RKO (cell line): Measurements from ENCODE around the gene USP5.

ENCODE experiments used
- DNase-seq: peaks from one replicate; pipeline ENCODE4 v3.0.0-alpha.2; 2016; ENCODE audit warnings: low spot score

The USP5 gene

DNA sequence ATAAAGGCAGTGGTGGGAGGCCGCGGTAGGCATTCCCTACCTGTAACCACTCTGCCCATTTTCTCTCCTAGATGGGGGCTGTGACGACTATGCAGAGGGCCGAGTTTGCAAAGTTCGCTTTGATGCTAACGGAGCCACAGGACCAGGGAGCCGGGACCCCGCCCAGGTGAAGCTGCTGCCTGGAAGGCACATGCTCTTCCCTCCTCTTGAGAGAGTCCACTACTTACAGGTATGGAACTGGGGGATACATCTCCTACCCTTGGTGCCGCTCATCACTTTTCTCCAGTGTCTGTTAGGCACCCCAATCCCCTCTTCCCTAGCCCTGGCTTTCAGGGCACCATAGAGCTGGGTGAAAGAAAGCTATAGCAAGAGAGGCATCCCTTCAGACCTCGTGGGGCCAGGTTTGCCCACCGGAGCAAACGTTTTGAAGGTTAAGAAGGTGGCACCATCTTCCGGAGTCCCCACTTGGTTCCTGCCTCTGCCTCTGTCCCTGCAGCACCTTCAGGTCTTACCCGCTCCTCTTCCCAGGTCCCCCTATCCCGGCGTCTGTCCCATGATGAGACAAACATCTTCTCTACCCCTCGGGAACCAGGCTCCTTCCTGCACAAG lies 25.7 kb upstream of the USP5 start:
- no peak for DNase-seq

- DNase-seq: no peak
Observed at GRCh38 chr12:6826734-6827436, 25.1 kb upstream of the USP5 start.

DNA sequence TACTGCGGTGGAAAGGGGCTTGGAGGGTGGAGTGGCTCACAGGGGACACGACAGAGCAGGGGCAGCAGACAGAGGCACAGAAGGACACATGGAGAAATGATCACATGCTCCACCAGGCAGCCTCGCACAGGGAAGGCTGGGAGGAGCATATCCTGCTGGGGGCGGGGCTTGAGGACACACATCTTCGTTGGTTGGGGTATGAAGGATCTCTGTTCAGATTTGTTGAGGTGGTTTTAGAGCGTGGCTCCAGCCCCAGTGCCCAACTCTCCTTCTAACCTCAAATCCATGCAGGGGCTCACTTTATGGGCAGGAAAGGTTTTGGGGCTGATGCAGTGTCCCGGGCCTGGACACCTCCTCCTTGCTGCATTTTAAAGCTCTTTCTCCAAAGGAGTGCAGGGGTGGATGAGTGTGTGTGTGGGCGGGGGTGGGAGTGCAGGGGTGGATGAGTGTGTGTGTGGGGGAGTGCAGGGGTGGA lies 24.5 kb upstream of the USP5 start:
- DNase-seq: peak; percentile 83

- peak; percentile 68 for DNase-seq
Observed at GRCh38 chr12:6827982-6828780, 23.8 kb upstream of the USP5 start, which contains the start of gene P3H3. TSS of gene P3H3 (plus strand) at chr12:6828407. CDS start at chr12:6828441, 34 bp downstream.

GRCh38 chr12:6828781-6829535 lies 23.0 kb upstream of the USP5 start:
- DNase-seq: peak; percentile 73

DNA sequence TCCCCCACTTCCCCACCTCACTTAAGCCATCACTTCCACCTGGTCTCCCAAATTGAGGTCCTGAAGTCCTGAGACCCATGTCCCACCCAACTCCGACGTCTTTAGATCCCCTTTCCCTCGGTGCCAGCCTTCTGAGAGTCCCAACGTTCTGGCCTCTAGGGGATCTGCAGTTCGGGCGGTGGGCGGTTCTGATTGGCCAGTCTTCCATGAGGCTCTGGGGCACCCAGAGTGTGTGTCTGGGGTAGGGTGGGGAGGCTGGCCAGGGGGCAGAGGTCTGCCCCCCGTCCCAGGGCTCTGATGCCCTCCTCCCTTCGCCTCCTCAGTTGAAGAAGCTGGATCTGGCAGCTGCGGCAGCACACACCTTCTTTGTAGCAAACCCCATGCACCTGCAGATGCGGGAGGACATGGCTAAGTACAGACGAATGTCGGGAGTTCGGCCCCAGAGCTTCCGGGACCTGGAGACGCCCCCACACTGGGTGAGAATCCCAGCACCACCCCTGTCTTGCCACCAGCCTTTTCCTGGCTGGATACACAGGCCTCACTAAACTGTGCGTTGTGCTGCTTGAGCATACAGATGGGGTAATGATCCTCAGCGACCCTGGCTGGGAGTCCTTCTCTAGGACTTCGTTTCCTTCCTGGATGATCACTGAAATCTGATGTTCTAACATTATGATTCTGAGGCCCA lies 22.3 kb upstream of the USP5 start:
- DNase-seq: peak; percentile 30

GRCh38 chr12:6830286-6830890 lies 21.6 kb upstream of the USP5 start:
- DNase-seq: no peak

- DNase-seq: no peak
Observed at GRCh38 chr12:6830999-6831398, 21.0 kb upstream of the USP5 start.

DNA sequence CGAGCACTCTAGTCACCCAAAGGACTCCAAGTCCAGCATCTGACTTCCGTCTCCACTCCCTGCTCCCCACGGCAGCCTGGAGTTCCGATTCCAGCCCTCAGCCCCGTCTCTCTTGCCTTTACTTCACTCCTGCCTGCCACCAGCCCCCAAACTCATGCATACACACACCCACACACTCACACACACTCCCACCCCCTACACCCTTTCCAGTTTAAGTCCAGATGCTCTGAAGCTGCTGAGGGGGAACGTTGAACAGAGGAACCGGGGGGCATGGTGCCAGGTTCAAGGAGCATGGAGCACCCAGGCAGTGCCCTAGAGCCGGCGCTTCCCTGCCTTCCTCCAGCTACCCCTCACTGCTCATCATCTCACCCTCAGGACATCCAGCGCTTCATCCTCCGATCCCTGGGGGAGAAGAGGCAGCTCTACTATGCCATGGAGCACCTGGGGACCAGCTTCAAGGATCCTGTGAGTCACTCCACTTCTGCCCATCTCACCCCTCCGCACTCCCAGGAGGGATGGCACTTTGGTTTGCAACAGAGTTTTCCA lies 20.4 kb upstream of the USP5 start:
- no peak for DNase-seq

GRCh38 chr12:6832125-6832524 lies 19.8 kb upstream of the USP5 start:
- DNase-seq: no peak

DNA sequence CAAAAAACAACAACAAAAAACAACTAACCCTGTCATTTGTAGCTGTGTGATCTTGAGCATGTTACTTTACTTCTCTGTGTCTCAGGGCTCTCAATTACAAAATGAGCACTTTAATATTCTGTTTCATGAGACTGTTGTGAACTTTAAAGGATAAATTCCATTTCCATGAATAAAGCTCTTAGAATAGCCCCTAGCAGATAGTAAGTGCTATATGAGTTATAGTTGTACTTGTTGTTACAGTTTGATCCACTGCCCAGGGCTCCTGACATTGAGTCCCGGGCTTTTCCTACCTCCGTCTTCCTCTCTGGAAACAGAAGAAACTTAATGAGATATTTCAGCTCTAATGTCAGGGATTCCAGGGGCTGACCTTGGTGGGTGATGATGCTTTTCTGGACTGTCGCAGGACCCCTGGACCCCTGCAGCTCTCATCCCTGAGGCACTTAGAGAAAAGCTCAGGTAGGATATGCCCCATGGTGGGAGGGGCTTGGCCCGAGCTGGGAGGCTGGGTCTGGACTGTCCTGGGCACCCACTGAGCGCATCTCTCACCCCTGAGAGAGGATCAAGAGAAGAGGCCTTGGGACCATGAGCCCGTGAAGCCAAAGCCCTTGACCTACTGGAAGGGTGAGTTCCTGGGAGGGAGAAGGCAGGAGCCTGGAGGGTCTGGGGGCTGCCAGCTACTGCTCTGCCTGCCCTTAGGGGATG lies 18.6 kb upstream of the USP5 start:
- no peak for DNase-seq

- DNase-seq: no peak
Observed at GRCh38 chr12:6834254-6834653, 17.7 kb upstream of the USP5 start.

DNA sequence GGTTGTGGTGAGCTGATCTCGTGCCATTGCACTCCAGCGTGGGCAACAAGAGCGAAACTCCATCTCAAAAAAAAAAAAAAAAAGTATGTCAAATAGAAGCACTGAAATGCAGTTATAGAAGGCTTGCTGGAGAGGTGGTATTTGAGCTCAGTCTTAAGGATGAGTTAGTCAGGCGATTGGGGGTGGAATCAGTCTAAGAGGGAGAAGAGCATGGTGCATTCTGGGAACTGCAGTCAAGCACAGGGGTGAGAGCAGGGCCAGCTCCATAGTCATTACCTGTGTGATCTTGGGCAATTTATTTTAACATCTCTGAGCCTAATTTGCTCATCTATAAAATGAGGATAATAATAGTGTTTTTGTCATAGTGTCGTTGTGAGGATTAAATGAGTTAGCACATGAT lies 17.1 kb upstream of the USP5 start:
- DNase-seq: no peak

DNA sequence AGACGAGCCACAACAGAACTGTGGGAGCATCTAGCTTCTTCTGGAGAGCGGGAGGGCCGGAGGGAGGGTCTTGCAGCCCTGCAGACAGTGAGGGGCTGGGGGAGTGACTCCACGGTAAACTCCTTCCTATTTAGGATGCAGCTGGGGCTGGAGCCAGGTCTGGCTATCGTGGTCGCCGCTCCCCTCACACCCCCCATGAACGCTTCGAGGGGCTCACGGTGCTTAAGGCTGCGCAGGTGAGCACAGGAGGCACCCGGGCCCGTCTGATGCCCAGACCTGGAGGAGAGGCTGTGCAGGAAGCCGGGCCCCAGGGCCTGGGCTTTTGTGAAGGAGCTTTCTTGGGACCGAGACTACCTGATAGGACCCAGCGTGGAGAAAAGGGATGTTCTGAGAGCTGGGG lies 15.1 kb upstream of the USP5 start:
- no peak for DNase-seq

DNA sequence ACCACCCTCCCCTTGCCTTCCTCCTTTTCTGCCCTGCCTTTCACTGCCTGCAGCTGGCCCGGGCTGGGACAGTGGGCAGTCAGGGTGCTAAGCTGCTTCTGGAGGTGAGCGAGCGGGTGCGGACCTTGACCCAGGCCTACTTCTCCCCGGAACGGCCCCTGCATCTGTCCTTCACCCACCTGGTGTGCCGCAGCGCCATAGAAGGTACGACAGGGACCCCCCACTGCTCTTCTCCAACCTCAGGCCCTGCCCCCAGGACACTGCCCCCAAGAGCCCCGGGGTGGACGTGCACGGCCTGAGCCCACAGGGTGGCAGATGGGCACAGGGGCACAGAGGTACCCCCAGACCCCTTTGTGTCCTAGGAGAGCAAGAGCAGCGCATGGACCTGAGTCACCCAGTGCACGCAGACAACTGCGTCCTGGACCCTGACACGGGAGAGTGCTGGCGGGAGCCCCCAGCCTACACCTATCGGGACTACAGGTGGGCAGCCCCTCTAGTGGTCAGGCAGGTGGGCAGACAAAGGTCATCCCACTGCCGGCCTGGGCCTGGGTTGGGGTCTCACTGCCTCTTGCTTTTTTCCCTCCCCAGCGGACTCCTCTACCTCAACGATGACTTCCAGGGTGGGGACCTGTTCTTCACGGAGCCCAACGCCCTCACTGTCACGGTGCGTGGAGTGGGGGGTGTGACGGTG lies 14.4 kb upstream of the USP5 start:
- no peak for DNase-seq

DNA sequence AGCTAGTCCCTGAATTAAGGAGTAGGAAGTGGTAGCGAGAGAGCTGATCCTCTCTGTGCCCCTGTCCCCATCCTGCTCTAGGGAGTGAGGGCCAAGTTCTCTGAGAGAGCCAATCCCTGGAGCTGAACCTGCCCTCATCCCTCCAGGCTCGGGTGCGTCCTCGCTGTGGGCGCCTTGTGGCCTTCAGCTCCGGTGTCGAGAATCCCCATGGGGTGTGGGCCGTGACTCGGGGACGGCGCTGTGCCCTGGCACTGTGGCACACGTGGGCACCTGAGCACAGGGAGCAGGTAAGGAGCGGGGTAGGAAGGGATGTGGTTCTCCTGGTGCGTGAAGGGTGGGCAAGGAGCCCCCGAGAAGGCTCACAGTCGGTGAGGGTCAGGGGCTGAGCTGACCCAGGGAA lies 13.1 kb upstream of the USP5 start:
- DNase-seq: no peak

- no peak for DNase-seq
Observed at GRCh38 chr12:6839482-6840201, 12.3 kb upstream of the USP5 start.

DNA sequence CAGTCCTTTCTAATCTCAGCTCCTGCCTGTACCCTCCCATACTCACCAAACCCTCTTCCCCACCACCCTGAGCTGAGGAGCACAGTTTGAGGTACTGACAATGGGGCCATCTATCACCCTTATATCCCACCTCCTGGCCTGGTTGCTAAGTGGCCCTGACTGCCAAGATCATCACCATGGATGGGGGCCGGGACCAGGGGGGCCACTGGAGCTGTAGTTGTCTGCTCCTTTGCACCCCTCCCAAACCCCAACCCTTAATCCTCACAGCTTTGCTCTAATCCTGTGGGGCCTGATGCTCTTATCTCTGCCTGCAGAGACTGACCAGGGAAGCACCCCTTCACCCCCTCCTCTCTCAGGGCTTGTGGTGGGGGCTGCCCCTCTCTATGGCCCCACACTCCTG lies 11.6 kb upstream of the USP5 start:
- DNase-seq: no peak
